ENCODE measurements around the gene CAPN1. TPM values are rescaled to one million over a fixed set of nuclear protein-coding genes. Genes with fewer than 3 reads are reported as not detected.

CAPN1 gene
- total RNA-seq, 1 donor from 2014 or later, result 24.3 TPM

DNA sequence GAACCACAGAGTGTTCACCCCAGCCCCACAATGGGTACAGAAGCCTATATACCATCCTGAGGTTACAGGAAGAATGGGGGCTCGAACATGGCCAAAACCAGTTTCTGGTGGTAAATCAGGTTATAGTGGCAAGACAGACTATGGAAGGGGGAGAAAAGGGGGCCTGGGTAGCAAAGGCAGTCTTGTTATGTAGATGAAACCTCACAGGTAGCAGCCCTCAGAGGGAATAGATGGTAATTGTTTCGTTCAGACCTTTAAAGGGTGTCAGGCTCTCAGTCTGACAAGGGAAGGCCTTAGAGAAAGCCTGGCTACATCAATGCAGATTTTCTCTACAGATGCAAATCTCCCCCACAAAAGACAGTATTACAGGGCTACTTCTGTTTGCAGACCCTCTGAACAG lies 3.4 kb downstream of the CAPN1 start:
- Histone ChIP-seq H4K20me1 (ENCODE audit: low read depth) (no peaks in the 10 kb centered on the region), H3K79me2 (ENCODE audit: low read depth) (peaks cover 3% of the 10 kb centered on the region), H3K9ac (no peak overlapping the region), H2AFZ (replicated peaks) (no peak overlapping the region), H3K4me2 (no peak overlapping the region), H3K27me3 (peaks cover 5% of the 10 kb centered on the region), H3K9me3 (ENCODE audit: low read depth) (no peaks in the 10 kb centered on the region), H3F3A (ENCODE audit: low read depth) (peaks cover 39% of the 10 kb centered on the region), H3K27ac (no peak overlapping the region), H3K4me3 (no peak overlapping the region), H3K36me3 (no peaks in the 10 kb centered on the region), H3K4me1 (peaks cover 6% of the 10 kb centered on the region)
- Mint-ChIP-seq H3K4me1 (peaks cover 7% of the 10 kb centered on the region), H3K27ac (no peak overlapping the region), H3K9me3 (no peaks in the 10 kb centered on the region), H3K4me3 (no peak overlapping the region), H3K27me3 (ENCODE audit: insufficient read depth, low read depth) (no peaks in the 10 kb centered on the region), H3K36me3 (peaks cover 18% of the 10 kb centered on the region)
- TF ChIP-seq, protein P1, sequence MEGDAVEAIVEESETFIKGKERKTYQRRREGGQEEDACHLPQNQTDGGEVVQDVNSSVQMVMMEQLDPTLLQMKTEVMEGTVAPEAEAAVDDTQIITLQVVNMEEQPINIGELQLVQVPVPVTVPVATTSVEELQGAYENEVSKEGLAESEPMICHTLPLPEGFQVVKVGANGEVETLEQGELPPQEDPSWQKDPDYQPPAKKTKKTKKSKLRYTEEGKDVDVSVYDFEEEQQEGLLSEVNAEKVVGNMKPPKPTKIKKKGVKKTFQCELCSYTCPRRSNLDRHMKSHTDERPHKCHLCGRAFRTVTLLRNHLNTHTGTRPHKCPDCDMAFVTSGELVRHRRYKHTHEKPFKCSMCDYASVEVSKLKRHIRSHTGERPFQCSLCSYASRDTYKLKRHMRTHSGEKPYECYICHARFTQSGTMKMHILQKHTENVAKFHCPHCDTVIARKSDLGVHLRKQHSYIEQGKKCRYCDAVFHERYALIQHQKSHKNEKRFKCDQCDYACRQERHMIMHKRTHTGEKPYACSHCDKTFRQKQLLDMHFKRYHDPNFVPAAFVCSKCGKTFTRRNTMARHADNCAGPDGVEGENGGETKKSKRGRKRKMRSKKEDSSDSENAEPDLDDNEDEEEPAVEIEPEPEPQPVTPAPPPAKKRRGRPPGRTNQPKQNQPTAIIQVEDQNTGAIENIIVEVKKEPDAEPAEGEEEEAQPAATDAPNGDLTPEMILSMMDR (IDR thresholded peaks at IDR 0.05), result no peak
- no peak for TF ChIP-seq EZH2phosphoT487 (IDR thresholded peaks at IDR 0.05)
- no peak for TF ChIP-seq EZH2 (IDR thresholded peaks at IDR 0.05)
- DNase-seq (ENCODE audit: low spot score), result no peak

DNA sequence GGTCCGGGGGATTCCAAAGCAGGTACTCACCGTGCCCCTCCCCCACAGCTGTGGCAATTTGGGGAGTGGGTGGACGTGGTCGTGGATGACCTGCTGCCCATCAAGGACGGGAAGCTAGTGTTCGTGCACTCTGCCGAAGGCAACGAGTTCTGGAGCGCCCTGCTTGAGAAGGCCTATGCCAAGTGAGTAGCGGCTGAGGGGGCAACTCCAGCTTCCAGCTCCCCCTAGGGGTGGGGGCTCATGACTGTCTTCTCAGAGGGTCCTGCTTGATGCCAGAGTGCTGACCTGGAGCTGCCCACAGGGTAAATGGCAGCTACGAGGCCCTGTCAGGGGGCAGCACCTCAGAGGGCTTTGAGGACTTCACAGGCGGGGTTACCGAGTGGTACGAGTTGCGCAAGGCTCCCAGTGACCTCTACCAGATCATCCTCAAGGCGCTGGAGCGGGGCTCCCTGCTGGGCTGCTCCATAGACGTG lies 4.2 kb downstream of the CAPN1 start:
- no peaks in the 10 kb centered on the region for H3K9me3 Mint-ChIP-seq
- peaks cover 5% of the 10 kb centered on the region for H3K27me3 ChIP-seq
- H3K27me3 Mint-ChIP-seq (ENCODE audit: insufficient read depth, low read depth), result no peaks in the 10 kb centered on the region
- peaks cover 6% of the 10 kb centered on the region for H3K4me1 ChIP-seq
- TF ChIP-seq EZH2phosphoT487 (IDR thresholded peaks at IDR 0.05) (no peak), EZH2 (IDR thresholded peaks at IDR 0.05) (no peak)
- TF ChIP-seq, protein P1 (IDR thresholded peaks at IDR 0.05), result no peak
- H4K20me1 ChIP-seq (ENCODE audit: low read depth), result no peaks in the 10 kb centered on the region
- H3K9me3 ChIP-seq (ENCODE audit: low read depth), result no peaks in the 10 kb centered on the region
- no peak overlapping the region for H2AFZ ChIP-seq (replicated peaks)
- no peak overlapping the region for H3K9ac ChIP-seq
- no peak for DNase-seq (ENCODE audit: low spot score)
- no peak overlapping the region for H3K27ac Mint-ChIP-seq
- H3K4me3 Mint-ChIP-seq, result no peak overlapping the region
- no peaks in the 10 kb centered on the region for H3K36me3 ChIP-seq
- no peak overlapping the region for H3K27ac ChIP-seq
- no peak overlapping the region for H3K4me3 ChIP-seq
- H3K4me1 Mint-ChIP-seq, result peaks cover 7% of the 10 kb centered on the region
- H3K4me2 ChIP-seq, result no peak overlapping the region
- H3K79me2 ChIP-seq (ENCODE audit: low read depth), result peaks cover 3% of the 10 kb centered on the region
- peaks cover 21% of the 10 kb centered on the region for H3K36me3 Mint-ChIP-seq
- peaks cover 31% of the 10 kb centered on the region for H3F3A ChIP-seq (ENCODE audit: low read depth)

DNA sequence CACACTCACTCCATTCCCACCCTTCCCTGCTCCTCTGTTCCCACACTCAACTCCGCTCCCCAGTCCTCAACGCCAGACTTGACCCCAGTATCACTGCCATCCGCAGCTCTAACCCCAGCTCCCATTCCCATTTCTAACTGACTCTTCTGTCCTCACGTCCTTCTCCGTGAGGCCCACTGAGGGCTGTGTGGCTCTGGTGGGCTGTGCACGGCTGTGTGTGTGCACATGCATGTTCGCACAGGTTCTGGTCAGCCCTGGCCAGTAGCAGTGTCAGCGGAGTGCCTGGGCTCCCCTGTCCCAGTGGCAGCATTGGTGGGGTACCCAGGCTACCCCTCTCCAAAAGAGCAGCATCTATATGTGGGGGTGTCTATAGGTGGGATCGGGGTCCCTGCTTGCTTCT lies 5.0 kb downstream of the CAPN1 start:
- Mint-ChIP-seq H3K4me1 (peaks cover 7% of the 10 kb centered on the region), H3K9me3 (no peaks in the 10 kb centered on the region), H3K36me3 (peaks cover 21% of the 10 kb centered on the region), H3K27ac (no peak overlapping the region), H3K27me3 (ENCODE audit: insufficient read depth, low read depth) (peaks cover 2% of the 10 kb centered on the region), H3K4me3 (no peak overlapping the region)
- H4K20me1 ChIP-seq (ENCODE audit: low read depth), result no peaks in the 10 kb centered on the region
- H3F3A ChIP-seq (ENCODE audit: low read depth), result peaks cover 29% of the 10 kb centered on the region
- H3K36me3 ChIP-seq, result no peaks in the 10 kb centered on the region
- peaks cover 3% of the 10 kb centered on the region for H3K79me2 ChIP-seq (ENCODE audit: low read depth)
- no peaks in the 10 kb centered on the region for H3K9me3 ChIP-seq (ENCODE audit: low read depth)
- H3K9ac ChIP-seq, result no peak overlapping the region
- H3K4me1 ChIP-seq, result peaks cover 6% of the 10 kb centered on the region
- H3K4me2 ChIP-seq, result no peak overlapping the region
- no peak overlapping the region for H3K4me3 ChIP-seq
- no peak for DNase-seq (ENCODE audit: low spot score)
- H3K27ac ChIP-seq, result no peak overlapping the region
- peaks cover 5% of the 10 kb centered on the region for H3K27me3 ChIP-seq
- no peak for TF ChIP-seq EZH2phosphoT487 (IDR thresholded peaks at IDR 0.05)
- TF ChIP-seq, protein P1 (IDR thresholded peaks at IDR 0.05), result no peak
- TF ChIP-seq EZH2 (IDR thresholded peaks at IDR 0.05), result no peak
- H2AFZ ChIP-seq (replicated peaks), result no peak overlapping the region
